ENCODE measurements around the gene PLA2G12A. TPM values are rescaled to one million over a fixed set of nuclear protein-coding genes. Genes with fewer than 3 reads are reported as not detected.

PLA2G12A gene
- total RNA-seq, 1 experiment from 2014 or later, result 47.3 TPM

GRCh38 chr4:109721033-109721432 lies 8.8 kb downstream of the PLA2G12A start:
- Histone ChIP-seq H3K9ac (ENCODE audit: extremely low read depth, insufficient read length, low read length) (no peak overlapping the region), H4K91ac (ENCODE audit: insufficient read length, low read depth, low read length) (no peak overlapping the region), H3K14ac (ENCODE audit: insufficient read depth, low read length) (no peak overlapping the region), H2AK5ac (ENCODE audit: insufficient read length, low read length) (no peak overlapping the region), H3K27me3 (ENCODE audit: insufficient read depth, low read length) (no peaks in the 10 kb centered on the region), H3K4me2 (ENCODE audit: insufficient read depth, insufficient read length, low read length) (no peak overlapping the region), H4K5ac (ENCODE audit: insufficient read length, low read depth, low read length) (no peak overlapping the region), H2BK20ac (ENCODE audit: low read depth, low read length, poor library complexity, severe bottlenecking) (no peak overlapping the region), H3K79me1 (ENCODE audit: insufficient read depth, low read depth, low read length, poor library complexity, severe bottlenecking) (peaks cover 2% of the 10 kb centered on the region), H3K79me2 (ENCODE audit: insufficient read depth, low read length) (peaks cover 12% of the 10 kb centered on the region; the same call in 1 of the 2 replicates), H3T11ph (ENCODE audit: low read length) (no peak overlapping the region), H2BK120ac (ENCODE audit: low read depth, low read length, poor library complexity, severe bottlenecking) (no peak overlapping the region), H2BK15ac (ENCODE audit: low read depth, low read length) (no peak overlapping the region), H3K23me2 (ENCODE audit: insufficient read length, low read depth, low read length, poor library complexity, severe bottlenecking) (no peaks in the 10 kb centered on the region), H2AFZ (ENCODE audit: low read length) (no peak overlapping the region), H3K4me1 (ENCODE audit: insufficient read depth, low read length) (no peaks in the 10 kb centered on the region), H3K18ac (ENCODE audit: insufficient read length, low read depth, low read length) (no peak overlapping the region), H4K8ac (replicated peaks; ENCODE audit: insufficient read length, low read depth, low read length) (no peak overlapping the region), H3K23ac (ENCODE audit: insufficient read length, low read depth, low read length) (no peak overlapping the region), H3K27ac (ENCODE audit: insufficient read length, low read depth, low read length) (no peak overlapping the region), H2BK5ac (ENCODE audit: insufficient read length, low read length) (no peak overlapping the region), H3K4ac (ENCODE audit: low read depth, low read length) (no peak overlapping the region), H3K9me3 (ENCODE audit: control insufficient read depth, low read depth, low read length) (no peaks in the 10 kb centered on the region), H4K20me1 (ENCODE audit: control insufficient read depth, insufficient read depth, insufficient read length) (no peaks in the 10 kb centered on the region), H3K56ac (ENCODE audit: insufficient read length, low read depth, low read length) (no peak overlapping the region), H2BK12ac (ENCODE audit: insufficient read length, low read depth, low read length) (no peak overlapping the region)
- no CpG with 5 or more reads among the region's 7 CpGs for WGBS (ENCODE audit: extremely low coverage, insufficient read length, low lambda C conversion rate)
- no peak for TF ChIP-seq CTCF (conservative IDR thresholded peaks at IDR 0.05)
- no peak overlapping the region for H3K27ac Mint-ChIP-seq
- peaks cover 15 to 35% (median 34%) of the 10 kb centered on the region in 3 experiments; a peak in 6 of 7 replicates for H3K36me3 Mint-ChIP-seq (ENCODE audit: insufficient read depth in 1 of 3, low read depth in 3 of 3)
- H3K4me3 Mint-ChIP-seq, result no peak overlapping the region
- no peaks in the 10 kb centered on the region for H3K4me1 Mint-ChIP-seq
- H3K27me3 Mint-ChIP-seq (ENCODE audit: low read depth), result no peaks in the 10 kb centered on the region
- no peaks in the 10 kb centered on the region for H3K9me3 Mint-ChIP-seq
- no peak for DNase-seq

Data from H9 (cell line).